ENCODE measurements around the gene SYNE2.
"Not testable (repeated sequence)": the region's sequence is repeated elsewhere in the genome, so short reads cannot be mapped to it uniquely, and the experiment has no call there.

Gene SYNE2

DNA sequence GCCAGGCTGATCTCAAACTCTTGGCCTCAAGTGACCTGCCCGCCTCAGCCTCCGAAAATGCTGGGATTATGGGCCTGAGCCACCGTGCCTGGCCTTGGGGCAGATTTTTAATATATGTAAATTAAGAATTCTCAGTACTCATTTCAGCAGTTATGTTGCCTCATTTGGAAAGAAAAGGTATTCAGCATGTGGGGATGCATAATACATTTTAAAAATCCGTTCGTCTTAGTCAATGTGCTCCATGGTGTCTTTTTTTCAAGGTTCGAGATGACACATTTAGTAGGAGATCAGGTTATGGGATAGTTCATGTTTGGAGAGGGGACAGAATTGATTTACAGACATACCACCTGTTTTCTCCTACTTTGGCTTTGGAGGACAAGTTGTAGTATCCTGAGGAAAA lies 10.2 kb downstream of the SYNE2 start:
- Mint-ChIP-seq H3K36me3 (no peaks in the 10 kb centered on the region), H3K9me3 (no peaks in the 10 kb centered on the region), H3K27ac (peak overlapping the region; percentile 97), H3K4me3 (peak overlapping the region; percentile 51), H3K4me1 (peaks cover 85% of the 10 kb centered on the region), H3K27me3 (no peaks in the 10 kb centered on the region)

DNA sequence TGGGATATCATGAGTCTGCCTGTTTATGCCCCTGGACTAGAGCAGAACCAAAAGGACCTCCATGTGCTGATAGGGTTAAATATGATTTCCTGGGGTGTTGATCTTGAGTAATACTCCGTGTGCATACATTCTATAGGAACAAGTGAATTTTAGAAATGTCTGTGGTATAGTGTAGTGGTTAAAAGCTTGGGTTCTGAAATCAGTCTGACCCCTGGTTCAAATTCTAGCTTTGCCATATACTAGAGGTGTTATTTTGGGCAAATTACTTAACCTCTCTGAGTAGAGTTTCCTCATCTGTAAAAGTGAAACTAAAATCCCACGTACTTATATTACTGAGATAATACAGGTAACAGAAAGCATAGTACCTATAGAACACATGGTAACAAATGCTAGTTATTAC lies 12.0 kb downstream of the SYNE2 start:
- Mint-ChIP-seq H3K4me1 (peaks cover 90% of the 10 kb centered on the region), H3K27ac (peak overlapping the region; percentile 91), H3K4me3 (peak overlapping the region; percentile 62)
- H3K36me3 Mint-ChIP-seq, H3K27me3 Mint-ChIP-seq, H3K9me3 Mint-ChIP-seq: not testable (repeated sequence)

DNA sequence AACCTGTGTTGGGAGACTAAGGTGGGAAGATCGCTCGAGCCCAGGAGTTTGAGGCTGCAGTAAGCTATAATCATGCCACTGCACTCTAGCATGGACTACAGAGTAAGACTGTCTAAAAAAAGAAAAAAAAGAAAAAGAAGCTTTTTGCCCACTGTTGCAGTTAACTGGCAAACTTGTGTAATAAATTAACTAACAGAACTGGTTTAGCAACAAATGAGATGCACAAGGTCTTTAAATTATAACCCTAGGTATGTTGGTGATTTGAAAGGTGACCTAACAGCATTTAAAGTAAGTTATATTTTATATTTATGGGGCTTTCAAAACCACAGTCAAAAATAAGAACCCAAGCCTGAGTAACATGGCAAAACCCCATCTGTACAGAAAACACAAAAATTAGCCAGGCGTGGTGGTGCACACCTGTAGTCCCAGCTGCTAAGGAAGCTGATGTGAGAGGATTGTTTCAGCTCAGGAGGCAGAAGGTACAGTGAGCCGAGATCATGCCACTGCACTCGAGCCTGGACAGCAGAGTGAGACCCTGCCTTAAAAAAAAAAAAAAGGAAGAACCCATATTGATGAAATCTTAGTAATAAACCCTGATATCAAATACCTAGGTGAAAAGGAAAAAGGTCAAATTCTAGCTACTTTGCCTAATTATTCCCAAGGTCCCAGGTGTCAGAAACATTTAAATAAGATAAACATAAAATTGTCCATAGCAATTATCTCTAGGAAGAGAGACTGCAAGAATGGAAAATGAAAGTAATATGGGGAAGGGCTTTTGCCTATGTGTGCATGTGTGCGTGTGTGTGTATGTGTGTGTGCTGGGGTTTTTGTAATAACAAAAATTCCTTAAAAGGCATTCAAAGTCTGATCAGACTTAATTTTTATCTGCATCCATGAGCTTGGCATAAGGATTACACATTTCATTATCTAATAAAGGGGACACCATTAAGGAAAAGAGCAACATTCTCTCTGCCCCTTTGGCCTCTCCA lies 15.4 kb downstream of the SYNE2 start:
- H3K27ac Mint-ChIP-seq: peak overlapping the region; percentile 93
- H3K27me3 Mint-ChIP-seq: no peaks in the 10 kb centered on the region
- peaks cover 79% of the 10 kb centered on the region for H3K4me1 Mint-ChIP-seq
- peaks cover 4% of the 10 kb centered on the region for H3K9me3 Mint-ChIP-seq
- peaks cover 9% of the 10 kb centered on the region for H3K36me3 Mint-ChIP-seq
- peak overlapping the region; percentile 69 for H3K4me3 Mint-ChIP-seq

- Mint-ChIP-seq H3K27ac (peak overlapping the region; percentile 95), H3K4me1 (peaks cover 79% of the 10 kb centered on the region), H3K4me3 (peak overlapping the region; percentile 62), H3K36me3 (peaks cover 12% of the 10 kb centered on the region)
- H3K9me3 Mint-ChIP-seq, H3K27me3 Mint-ChIP-seq: not testable (repeated sequence)
Measured at GRCh38 chr14:63869940-63870752, 17.3 kb downstream of the SYNE2 start.

DNA sequence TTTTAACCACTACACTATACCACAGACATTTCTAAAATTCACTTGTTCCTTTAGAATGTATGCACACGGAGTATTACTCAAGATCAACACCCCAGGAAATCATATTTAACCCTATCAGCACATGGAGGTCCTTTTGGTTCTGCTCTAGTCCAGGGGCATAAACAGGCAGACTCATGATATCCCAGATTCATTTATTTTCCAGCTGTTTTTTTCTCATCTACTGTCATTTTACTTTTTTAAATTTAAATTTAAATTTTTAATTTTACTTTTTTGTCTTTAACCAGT lies 17.9 kb downstream of the SYNE2 start:
- Mint-ChIP-seq H3K27ac (peak overlapping the region; percentile 55), H3K36me3 (peaks cover 14% of the 10 kb centered on the region), H3K4me1 (peaks cover 79% of the 10 kb centered on the region)
- H3K9me3 Mint-ChIP-seq, H3K27me3 Mint-ChIP-seq, H3K4me3 Mint-ChIP-seq: not testable (repeated sequence)

- Mint-ChIP-seq H3K4me1 (peaks cover 66% of the 10 kb centered on the region), H3K27me3 (no peaks in the 10 kb centered on the region), H3K9me3 (peaks cover 4% of the 10 kb centered on the region), H3K36me3 (peaks cover 21% of the 10 kb centered on the region), H3K27ac (no peak overlapping the region), H3K4me3 (no peak overlapping the region)
Measured at GRCh38 chr14:63874223-63874622, 21.4 kb downstream of the SYNE2 start.

DNA sequence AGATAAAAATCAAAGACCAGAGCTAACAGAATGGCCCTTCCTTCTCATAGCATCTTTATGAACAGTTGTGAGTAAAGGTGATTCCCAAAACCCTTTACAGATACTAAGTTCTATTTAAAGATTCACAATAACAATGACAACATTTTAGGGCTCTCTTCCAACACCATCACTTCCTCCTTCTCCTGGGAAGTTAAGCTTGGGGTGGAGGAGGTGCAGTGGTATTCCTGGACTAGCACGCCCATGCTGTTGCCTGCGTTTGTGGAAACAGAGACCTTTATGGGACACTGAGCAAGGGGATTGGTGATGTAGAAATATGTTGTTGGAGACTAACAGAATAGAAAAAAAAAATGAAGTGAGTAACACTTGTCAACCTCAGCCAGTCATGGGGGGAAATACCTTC lies 22.5 kb downstream of the SYNE2 start:
- peaks cover 22% of the 10 kb centered on the region for H3K36me3 Mint-ChIP-seq
- H3K9me3 Mint-ChIP-seq: no peaks in the 10 kb centered on the region
- H3K4me3 Mint-ChIP-seq: no peak overlapping the region
- peak overlapping the region; percentile 38 for H3K27ac Mint-ChIP-seq
- no peaks in the 10 kb centered on the region for H3K27me3 Mint-ChIP-seq
- H3K4me1 Mint-ChIP-seq: peaks cover 59% of the 10 kb centered on the region

DNA sequence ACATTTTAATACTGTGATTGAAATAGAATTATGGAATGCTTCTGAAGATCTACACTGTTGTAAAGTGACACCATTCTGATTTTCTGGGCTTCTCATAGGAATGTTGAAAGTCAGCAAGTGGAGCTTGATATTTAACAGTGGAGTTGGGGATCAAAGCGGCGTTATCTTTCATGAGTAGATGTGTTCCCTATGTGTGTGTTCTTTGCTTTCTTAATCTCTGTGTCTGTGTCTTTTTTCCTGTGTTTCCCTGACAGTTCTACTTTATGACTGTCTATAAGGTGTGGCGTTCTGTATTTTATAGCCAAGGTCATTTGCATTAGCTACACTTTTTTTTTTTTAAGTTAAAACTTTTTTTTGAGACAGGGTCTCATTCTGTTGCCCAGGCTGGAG lies 24.7 kb downstream of the SYNE2 start:
- H3K9me3 Mint-ChIP-seq: no peaks in the 10 kb centered on the region
- peaks cover 57% of the 10 kb centered on the region for H3K4me1 Mint-ChIP-seq
- H3K4me3 Mint-ChIP-seq: no peak overlapping the region
- no peaks in the 10 kb centered on the region for H3K27me3 Mint-ChIP-seq
- no peak overlapping the region for H3K27ac Mint-ChIP-seq
- peaks cover 20% of the 10 kb centered on the region for H3K36me3 Mint-ChIP-seq

DNA sequence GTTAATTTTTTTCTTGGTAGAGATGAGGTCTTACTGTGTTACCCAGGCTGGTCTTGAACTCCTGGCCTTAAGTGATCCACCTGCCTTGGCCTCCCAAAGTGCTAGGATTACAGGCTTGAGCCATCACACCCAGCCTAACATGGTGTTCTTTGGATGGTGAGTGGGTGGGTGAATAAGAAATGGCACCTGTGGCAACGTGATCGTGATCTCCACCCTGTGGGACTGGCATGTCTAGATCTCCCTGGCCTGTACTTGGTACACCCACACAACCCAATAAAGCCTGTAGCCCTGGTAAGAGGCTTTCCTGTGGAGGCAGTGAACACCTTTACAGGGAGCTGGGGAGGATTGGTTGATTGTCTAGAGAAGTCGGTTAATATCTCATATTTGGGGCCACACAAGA lies 25.2 kb downstream of the SYNE2 start:
- H3K27me3 Mint-ChIP-seq: no peaks in the 10 kb centered on the region
- peaks cover 16% of the 10 kb centered on the region for H3K36me3 Mint-ChIP-seq
- no peak overlapping the region for H3K4me3 Mint-ChIP-seq
- peaks cover 52% of the 10 kb centered on the region for H3K4me1 Mint-ChIP-seq
- no peak overlapping the region for H3K27ac Mint-ChIP-seq
- H3K9me3 Mint-ChIP-seq: no peaks in the 10 kb centered on the region

- no peak overlapping the region for H3K27ac Mint-ChIP-seq
- no peaks in the 10 kb centered on the region for H3K9me3 Mint-ChIP-seq
- peaks cover 55% of the 10 kb centered on the region for H3K4me1 Mint-ChIP-seq
- no peak overlapping the region for H3K4me3 Mint-ChIP-seq
- H3K27me3 Mint-ChIP-seq: no peaks in the 10 kb centered on the region
- peaks cover 16% of the 10 kb centered on the region for H3K36me3 Mint-ChIP-seq
Measured at GRCh38 chr14:63878792-63879191, 26.0 kb downstream of the SYNE2 start.

DNA sequence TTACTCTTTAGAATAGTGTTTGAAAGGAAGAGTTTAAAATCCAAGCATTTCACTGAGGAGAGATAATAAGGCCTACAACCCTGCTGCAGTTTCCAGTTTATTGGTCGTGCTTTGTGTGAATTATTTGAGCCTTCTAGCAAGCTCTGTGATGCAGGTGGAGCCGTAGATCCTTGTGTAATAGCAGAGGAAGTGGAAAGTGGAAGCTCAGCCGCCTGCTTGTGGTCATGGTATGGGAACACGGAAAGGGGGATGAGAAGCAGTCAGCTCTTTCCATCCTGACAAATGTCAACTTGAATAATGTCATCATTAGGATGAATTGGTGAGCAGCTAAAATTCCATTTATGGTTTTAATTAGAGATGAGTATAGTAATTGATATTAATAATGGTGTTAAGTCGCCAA lies 29.1 kb downstream of the SYNE2 start:
- Mint-ChIP-seq H3K27ac (no peak overlapping the region), H3K4me3 (no peak overlapping the region), H3K27me3 (no peaks in the 10 kb centered on the region), H3K4me1 (peaks cover 49% of the 10 kb centered on the region), H3K36me3 (peaks cover 10% of the 10 kb centered on the region), H3K9me3 (no peaks in the 10 kb centered on the region)

GRCh38 chr14:63887899-63888298 lies 35.1 kb downstream of the SYNE2 start:
- no peak overlapping the region for H3K4me3 Mint-ChIP-seq
- H3K36me3 Mint-ChIP-seq: peaks cover 7% of the 10 kb centered on the region
- peaks cover 47% of the 10 kb centered on the region for H3K4me1 Mint-ChIP-seq
- no peak overlapping the region for H3K27ac Mint-ChIP-seq
- no peaks in the 10 kb centered on the region for H3K9me3 Mint-ChIP-seq
- no peaks in the 10 kb centered on the region for H3K27me3 Mint-ChIP-seq

DNA sequence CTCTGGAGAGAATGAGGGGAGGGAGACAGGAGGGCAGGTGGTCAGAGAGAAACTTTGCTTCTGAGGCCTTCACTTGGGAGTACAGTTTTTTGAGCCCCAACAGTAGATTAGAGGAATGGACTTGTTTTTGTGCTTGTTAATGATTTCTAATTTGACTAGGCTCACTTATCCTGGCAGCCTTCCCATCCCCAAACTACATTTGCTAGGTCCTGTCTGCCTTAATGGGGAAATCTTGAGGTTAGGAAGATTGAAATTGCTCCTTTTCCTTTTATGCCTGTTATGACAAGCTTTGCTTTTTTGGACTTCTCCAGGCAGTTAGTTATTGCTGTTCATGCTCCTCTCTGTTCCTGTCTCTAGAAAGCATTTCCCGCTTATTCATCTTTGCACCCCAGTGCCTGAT lies 37.7 kb downstream of the SYNE2 start:
- peaks cover 32% of the 10 kb centered on the region for H3K4me1 Mint-ChIP-seq
- H3K27ac Mint-ChIP-seq: no peak overlapping the region
- H3K4me3 Mint-ChIP-seq: no peak overlapping the region
- no peaks in the 10 kb centered on the region for H3K9me3 Mint-ChIP-seq
- peaks cover 7% of the 10 kb centered on the region for H3K36me3 Mint-ChIP-seq
- no peaks in the 10 kb centered on the region for H3K27me3 Mint-ChIP-seq

DNA sequence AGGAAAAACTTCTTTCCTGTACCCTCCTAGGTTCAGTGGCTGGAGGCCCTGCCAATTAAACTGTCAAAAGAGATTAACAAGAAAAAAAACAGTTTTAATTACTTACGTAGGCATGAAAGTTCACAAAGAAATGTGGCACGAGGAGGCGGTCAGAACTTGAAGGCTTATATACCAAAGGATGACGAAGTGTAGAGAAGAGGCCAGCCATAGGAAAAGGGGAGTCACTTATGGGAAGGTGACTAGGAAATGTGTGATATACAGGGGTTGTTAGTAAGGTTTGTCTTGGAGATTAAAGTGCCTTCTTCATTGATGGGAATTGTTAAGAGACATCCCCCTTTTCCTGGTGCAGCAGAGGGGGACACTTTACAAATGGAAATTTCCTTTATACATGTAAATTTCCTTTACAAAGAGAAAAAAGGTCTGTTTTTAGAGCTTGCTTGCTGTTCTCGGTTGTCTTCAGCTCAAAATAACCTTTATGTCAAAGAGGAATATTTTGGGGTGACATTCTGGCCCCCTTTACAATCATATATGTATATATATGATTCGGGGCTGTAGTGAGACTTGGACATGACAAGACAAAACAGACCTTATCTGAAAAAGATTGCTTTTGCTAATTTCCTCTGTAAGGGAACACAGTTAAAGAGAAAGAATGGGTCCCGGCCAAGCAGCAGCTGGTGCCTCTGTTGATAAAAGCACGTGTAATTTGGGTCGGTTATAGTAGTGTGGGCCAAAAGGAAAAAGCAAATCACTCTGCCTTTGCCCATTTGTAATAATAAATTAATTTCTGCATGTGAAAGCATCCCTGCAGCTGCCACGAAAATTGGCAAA lies 38.6 kb downstream of the SYNE2 start:
- Mint-ChIP-seq H3K9me3 (no peaks in the 10 kb centered on the region), H3K27me3 (no peaks in the 10 kb centered on the region), H3K4me3 (no peak overlapping the region), H3K36me3 (peaks cover 7% of the 10 kb centered on the region), H3K4me1 (peaks cover 33% of the 10 kb centered on the region), H3K27ac (peak overlapping the region; percentile 5)

DNA sequence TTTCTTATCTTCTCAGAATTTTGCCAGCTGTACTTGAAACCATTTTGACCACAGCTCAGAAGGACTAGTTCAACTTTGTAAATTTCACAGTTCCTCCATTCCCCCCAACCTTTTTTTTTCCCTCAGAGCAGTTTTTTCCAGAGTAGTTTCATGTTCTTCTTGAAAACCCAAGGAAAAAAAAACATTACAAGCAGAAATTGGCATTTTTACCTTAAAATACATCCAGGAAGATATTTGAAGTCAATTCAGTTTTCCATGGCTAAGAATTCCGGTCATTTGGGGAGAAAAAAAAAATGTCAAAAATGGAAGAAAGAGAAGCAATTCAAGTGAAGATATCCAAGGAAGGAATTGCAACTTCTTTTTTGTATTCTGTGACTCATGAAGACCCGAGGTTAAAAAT lies 39.5 kb downstream of the SYNE2 start:
- Mint-ChIP-seq H3K27ac (no peak overlapping the region), H3K36me3 (peaks cover 7% of the 10 kb centered on the region), H3K4me3 (no peak overlapping the region), H3K4me1 (peaks cover 33% of the 10 kb centered on the region), H3K27me3 (no peaks in the 10 kb centered on the region), H3K9me3 (no peaks in the 10 kb centered on the region)
